PC-3 (cell line): ENCODE results near the gene AKR7A2. TPM values are rescaled to one million over a fixed set of nuclear protein-coding genes. Genes with fewer than 3 reads are reported as not detected.

Experiments used
- ATAC-seq: fragments of 200-7000 bp; cut with Tn5 transposase; 2 replicates; pipeline ENCODE4 v1.9.1; 2020; ENCODE audit warnings: mild to moderate bottlenecking, moderate library complexity
- BruUV-seq: library from RNA; stranded (reverse); fragments of 400-500 nt; replicated peaks from 2 replicates; lab custom pipeline; 2021; lab: Mats Ljungman, UMichigan
- CTCF ChIA-PET: fragments of 300-600 bp; sonication (Branson Sonifier 250); formaldehyde crosslinking; loops from one replicate; lab custom pipeline; 2022; ENCODE audit warnings: antibody characterized with exemption; lab: Charles Lee
- POLR2A ChIA-PET: fragments of 300-600 bp; sonication (Branson Sonifier 250); formaldehyde crosslinking; loops from one replicate; lab custom pipeline; 2022; ENCODE audit warnings: antibody characterized with exemption; ENCODE audit not compliant: unreplicated experiment; lab: Charles Lee
- DNase-seq: peaks from one replicate; pipeline ENCODE4 v3.0.0-alpha.2; 2015
- H2AFZ ChIP-seq: fragments of 300-600 bp; sonication (generic); 2 replicates; pipeline ENCODE4 v1.6.0; 2016; ENCODE audit warnings: antibody characterized with exemption, low read length
- H3F3A ChIP-seq: fragments of 300-600 bp; sonication (generic); one replicate; pipeline ENCODE4 v1.6.0; 2017; ENCODE audit warnings: antibody characterized with exemption, low read length, control low read depth, mild to moderate bottlenecking; ENCODE audit not compliant: unreplicated experiment
- H3K27ac ChIP-seq: fragments of 300-600 bp; sonication (generic); 2 replicates; pipeline ENCODE4 v1.5.1; 2016; ENCODE audit warnings: mild to moderate bottlenecking, low read length
- H3K27me3 ChIP-seq: fragments of 300-600 bp; sonication (generic); 2 replicates; pipeline ENCODE4 v1.6.1; 2016; ENCODE audit warnings: low read length, mixed read lengths
- H3K36me3 ChIP-seq: fragments of 300-600 bp; sonication (generic); 2 replicates; pipeline ENCODE4 v1.6.1; 2016; ENCODE audit warnings: low read depth, mixed run types, low read length, mixed read lengths
- H3K4me1 ChIP-seq: fragments of 300-600 bp; sonication (generic); 2 replicates; pipeline ENCODE4 v1.5.1; 2016; ENCODE audit warnings: low read length; ENCODE audit not compliant: insufficient read depth
- H3K4me2 ChIP-seq: fragments of 300-600 bp; sonication (generic); 2 replicates; pipeline ENCODE4 v1.6.0; 2016; ENCODE audit warnings: low read length
- H3K4me3 ChIP-seq: fragments of 300-600 bp; sonication (generic); 2 replicates; pipeline ENCODE4 v1.5.1; 2016; ENCODE audit warnings: mild to moderate bottlenecking, low read length, mixed read lengths
- H3K79me2 ChIP-seq: fragments of 300-600 bp; sonication (generic); 2 replicates; pipeline ENCODE4 v1.6.1; 2017; ENCODE audit warnings: low read length, mixed read lengths
- H3K9ac ChIP-seq: fragments of 300-600 bp; sonication (generic); 2 replicates; pipeline ENCODE4 v1.6.0; 2016; ENCODE audit warnings: mild to moderate bottlenecking, low read length
- H3K9me2 ChIP-seq: fragments of 300-600 bp; sonication (generic); replicated peaks from 2 replicates; pipeline ENCODE4 v1.6.1; 2016; ENCODE audit warnings: mixed run types, low read length, mixed read lengths
- H3K9me3 ChIP-seq: fragments of 300-600 bp; sonication (generic); 2 replicates; pipeline ENCODE4 v1.6.1; 2016; ENCODE audit warnings: low read length, mixed read lengths
- H4K20me1 ChIP-seq: fragments of 300-600 bp; sonication (generic); 2 replicates; pipeline ENCODE4 v1.6.1; 2016; ENCODE audit warnings: low read length, mixed read lengths
- CTCF ChIP-seq: fragments of 300-600 bp; sonication (generic); conservative IDR thresholded peaks from 2 replicates; pipeline ENCODE4 v1.5.1; 2017; ENCODE audit warnings: antibody characterized with exemption, low read depth, mild to moderate bottlenecking, low read length
- EZH2 ChIP-seq: fragments of 300-600 bp; sonication (generic); IDR thresholded peaks from one replicate; pipeline ENCODE4 v1.6.1; 2017; ENCODE audit warnings: antibody characterized with exemption, mild to moderate bottlenecking, low read length; ENCODE audit not compliant: unreplicated experiment
- EZH2phosphoT487 ChIP-seq: fragments of 300-600 bp; sonication (generic); IDR thresholded peaks from 2 replicates; pipeline ENCODE4 v1.6.1; 2018; ENCODE audit warnings: mild to moderate bottlenecking, antibody characterized with exemption, low read length, borderline replicate concordance
- intact Hi-C: fragments of 100-400 bp; cut with micrococcal nuclease; formaldehyde crosslinking; loops from 2 replicates; pipeline ENCODE4 v1.9.0; 2023
- total RNA-seq: library from RNA; depleted of rRNA; stranded (reverse); fragments of >200 nt; gene quantifications from 2 replicates; pipeline ENCODE4 v1.2.3, GENCODE V29; 2014

The AKR7A2 gene
- total RNA-seq, 1 experiment from 2014 or later, result 63.3 TPM

GRCh38 chr1:19351873-19352272 lies 39.9 kb upstream of the AKR7A2 start:
- Histone ChIP-seq H3K36me3 (peaks cover 19% of the 10 kb centered on the region; the same call in 1 of the 2 replicates), H3K4me2 (no peak overlapping the region), H3K27ac (no peak overlapping the region), H3F3A (no peaks in the 10 kb centered on the region), H3K79me2 (no peaks in the 10 kb centered on the region), H3K4me1 (no peaks in the 10 kb centered on the region), H4K20me1 (no peaks in the 10 kb centered on the region), H3K27me3 (no peaks in the 10 kb centered on the region), H3K9me2 (no peaks in the 10 kb centered on the region), H3K9me3 (no peaks in the 10 kb centered on the region), H3K4me3 (no peak overlapping the region), H3K9ac (no peak overlapping the region), H2AFZ (no peak overlapping the region)
- intact Hi-C loops, result no loop called here
- no TSS peak for BruUV-seq
- TF ChIP-seq EZH2phosphoT487 (no peak), CTCF (no peak)
- ChIA-PET POLR2A (no interaction called here), CTCF (no interaction called here)
- ATAC-seq (no peak), DNase-seq (no peak)

DNA sequence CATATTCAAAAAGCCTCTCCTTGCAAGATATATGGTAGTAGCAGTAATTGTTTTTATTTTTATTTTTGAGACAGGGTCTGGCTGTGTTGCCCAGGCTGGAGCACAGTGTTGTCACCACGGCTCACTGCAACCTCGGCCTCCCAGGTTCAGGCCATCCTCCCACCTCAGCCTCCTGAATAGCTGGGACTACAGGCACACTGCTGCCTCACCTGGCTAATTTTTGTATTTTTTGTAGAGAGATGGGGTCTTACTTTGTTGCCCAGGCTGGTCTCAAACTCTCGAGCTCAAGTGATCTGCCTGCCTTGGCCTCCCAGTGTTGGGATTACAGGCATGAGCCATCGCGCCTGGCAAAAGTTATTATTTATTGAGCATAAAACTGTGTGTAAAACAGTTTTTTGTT lies 38.6 kb upstream of the AKR7A2 start:
- Histone ChIP-seq H3K27ac (no peak overlapping the region), H3K27me3 (no peaks in the 10 kb centered on the region), H3K79me2 (no peaks in the 10 kb centered on the region), H3K9me2 (no peaks in the 10 kb centered on the region), H3F3A (no peaks in the 10 kb centered on the region), H2AFZ (no peak overlapping the region), H3K4me2 (no peak overlapping the region), H4K20me1 (no peaks in the 10 kb centered on the region), H3K4me3 (no peak overlapping the region), H3K9me3 (no peaks in the 10 kb centered on the region), H3K9ac (no peak overlapping the region), H3K4me1 (no peaks in the 10 kb centered on the region), H3K36me3 (peaks cover 10% of the 10 kb centered on the region; the same call in 1 of the 2 replicates)
- CTCF ChIA-PET, result no interaction called here
- intact Hi-C loops, result no loop called here
- DNase-seq (no peak), ATAC-seq (no peak)
- no TSS peak for BruUV-seq
- POLR2A ChIA-PET, result no interaction called here
- no peak for TF ChIP-seq CTCF
- TF ChIP-seq EZH2, result no peak
- TF ChIP-seq EZH2phosphoT487, result no peak

DNA sequence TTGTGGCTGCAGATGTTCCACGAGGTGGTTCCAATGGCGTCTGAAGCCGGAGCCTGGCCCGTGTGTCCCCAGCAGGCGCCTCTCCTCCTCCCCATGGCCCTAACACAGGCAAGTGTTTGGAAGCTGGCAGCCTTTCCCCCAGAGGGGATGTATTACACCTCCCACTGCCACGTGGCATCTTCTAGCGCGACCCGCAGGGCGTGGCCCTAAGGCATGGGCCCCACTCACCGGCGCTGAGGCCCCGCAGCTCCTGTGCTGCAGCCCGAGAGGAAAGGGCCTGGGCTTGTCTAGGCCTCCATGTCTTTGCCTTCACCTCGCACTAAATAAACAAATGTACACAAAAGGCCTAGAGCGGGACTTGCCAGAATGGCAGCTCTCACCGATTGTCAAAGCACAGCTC lies 38.1 kb upstream of the AKR7A2 start:
- H4K20me1 ChIP-seq, result no peaks in the 10 kb centered on the region
- peaks cover 10% of the 10 kb centered on the region; the same call in 1 of the 2 replicates for H3K36me3 ChIP-seq
- H3K4me3 ChIP-seq, result no peak overlapping the region
- no peak overlapping the region for H3K4me2 ChIP-seq
- no peaks in the 10 kb centered on the region for H3K9me2 ChIP-seq
- no peaks in the 10 kb centered on the region for H3K9me3 ChIP-seq
- ChIA-PET POLR2A (interaction anchor here (0.6 kb wide), 1 partner anchor 726 kb away, joined by 4 read pairs; no protein-coding TSS in a partner anchor), CTCF (no interaction called here)
- H3F3A ChIP-seq, result no peaks in the 10 kb centered on the region
- intact Hi-C loops, result no loop called here
- DNase-seq (no peak), ATAC-seq (no peak)
- H3K9ac ChIP-seq, result no peak overlapping the region
- H3K4me1 ChIP-seq, result no peaks in the 10 kb centered on the region
- no peak overlapping the region for H2AFZ ChIP-seq
- H3K79me2 ChIP-seq, result no peaks in the 10 kb centered on the region
- H3K27ac ChIP-seq, result no peak overlapping the region
- TF ChIP-seq EZH2, result no peak
- TF ChIP-seq EZH2phosphoT487, result no peak
- no peaks in the 10 kb centered on the region for H3K27me3 ChIP-seq
- BruUV-seq, result no TSS peak
